IMR-90 (cell line): ENCODE measurements around the gene GRAP. TPM values are rescaled to one million over a fixed set of nuclear protein-coding genes. Genes with fewer than 3 reads are reported as not detected.
"Not testable (repeated sequence)": the region's sequence is repeated elsewhere in the genome, so short reads cannot be mapped to it uniquely, and the experiment has no call there.

Source experiments
- ATAC-seq: fragments of 200-7000 bp; cut with Tn5 transposase; 2 replicates; pipeline ENCODE4 v1.9.1; 2020; ENCODE audit warnings: low read depth, mild to moderate bottlenecking, moderate library complexity
- Bru-seq: library from RNA; stranded (reverse); fragments of 400-500 nt; gene quantifications from one replicate; lab custom pipeline; 2021; lab: Mats Ljungman, UMichigan
- BruChase-seq, 2 experiments: library from RNA; stranded (reverse); fragments of 400-500 nt; gene quantifications; one replicate each; lab custom pipeline; 2021; lab: Mats Ljungman, UMichigan
- BruUV-seq: library from RNA; stranded (reverse); fragments of 400-500 nt; replicated peaks from 2 replicates; lab custom pipeline; 2021; lab: Mats Ljungman, UMichigan
- CTCF ChIA-PET: fragments of 300-600 bp; formaldehyde crosslinking; extraction: SDS; loops from one replicate; lab custom pipeline; 2021; ENCODE audit warnings: antibody characterized with exemption; lab: Yijun Ruan, JAX
- POLR2A ChIA-PET: fragments of 300-600 bp; sonication (Branson Sonifier 250); formaldehyde crosslinking; loops from one replicate; lab custom pipeline; 2022; ENCODE audit warnings: antibody characterized with exemption; ENCODE audit not compliant: unreplicated experiment; lab: Charles Lee
- DNase-seq: peaks from one replicate; pipeline ENCODE4 v3.0.0; 2013
- H2AFZ ChIP-seq: replicated peaks from 2 replicates; pipeline ENCODE3; 2013; ENCODE audit warnings: low read length, mild to moderate bottlenecking; ENCODE audit not compliant: poor library complexity
- H2AK5ac ChIP-seq: 2 replicates; pipeline ENCODE4 v1.6.1; 2013; ENCODE audit warnings: low read depth, low read length, inconsistent platforms
- H2AK9ac ChIP-seq: replicated peaks from 2 replicates; pipeline ENCODE3; 2013; ENCODE audit warnings: mild to moderate bottlenecking, low read depth, low read length, moderate library complexity; ENCODE audit not compliant: poor library complexity
- H2BK120ac ChIP-seq: 2 replicates; pipeline ENCODE4 v1.6.1; 2013; ENCODE audit warnings: low read depth, low read length, inconsistent platforms
- H2BK15ac ChIP-seq: 3 replicates; pipeline ENCODE4 v1.6.1; 2013; ENCODE audit warnings: low read depth, low read length, inconsistent platforms
- H2BK20ac ChIP-seq: 2 replicates; pipeline ENCODE4 v1.6.1; 2013; ENCODE audit warnings: low read depth, mild to moderate bottlenecking, inconsistent platforms, low read length, moderate library complexity
- H2BK5ac ChIP-seq: 2 replicates; pipeline ENCODE4 v1.6.1; 2013; ENCODE audit warnings: mild to moderate bottlenecking, low read depth, low read length, inconsistent platforms; ENCODE audit not compliant: poor library complexity, severe bottlenecking
- H3K14ac ChIP-seq: replicated peaks from 2 replicates; pipeline ENCODE4 v1.6.1; 2013; ENCODE audit warnings: low read depth, low read length, inconsistent platforms
- H3K18ac ChIP-seq: 2 replicates; pipeline ENCODE4 v1.6.1; 2013; ENCODE audit warnings: low read depth, low read length, control low read depth
- H3K23ac ChIP-seq: 2 replicates; pipeline ENCODE4 v1.6.1; 2013; ENCODE audit warnings: low read depth, low read length, inconsistent platforms
- H3K27ac ChIP-seq: 2 replicates; pipeline ENCODE4 v1.5.1; 2013; ENCODE audit warnings: mild to moderate bottlenecking, control low read depth, low read length; ENCODE audit not compliant: insufficient read depth
- H3K27me3 ChIP-seq: 2 replicates; pipeline ENCODE4 v1.6.1; 2013; ENCODE audit warnings: low read length; ENCODE audit not compliant: control insufficient read depth, insufficient read depth
- H3K36me3 ChIP-seq: 2 replicates; pipeline ENCODE4 v1.6.1; 2013; ENCODE audit warnings: low read length, mixed read lengths; ENCODE audit not compliant: control insufficient read depth, insufficient read depth
- H3K4ac ChIP-seq: 2 replicates; pipeline ENCODE4 v1.6.1; 2013; ENCODE audit warnings: low read depth, low read length, inconsistent platforms
- H3K4me1 ChIP-seq: 2 replicates; pipeline ENCODE4 v1.6.1; 2013; ENCODE audit warnings: low read length, mixed read lengths; ENCODE audit not compliant: control insufficient read depth, insufficient read depth
- H3K4me2 ChIP-seq: 2 replicates; pipeline ENCODE4 v1.6.1; 2013; ENCODE audit warnings: low read depth, mild to moderate bottlenecking, control low read depth, low read length, moderate library complexity
- H3K4me3 ChIP-seq: 2 replicates; pipeline ENCODE4 v1.5.1; 2013; ENCODE audit warnings: low read depth, mild to moderate bottlenecking, control low read depth, low read length, moderate library complexity; ENCODE audit not compliant: insufficient read depth
- H3K56ac ChIP-seq: 2 replicates; pipeline ENCODE4 v1.6.1; 2013; ENCODE audit warnings: low read length, inconsistent platforms; ENCODE audit not compliant: insufficient read depth; ENCODE audit errors: extremely low read depth
- H3K79me1 ChIP-seq, 2 experiments: 2 replicates each; pipeline ENCODE4 v1.6.1; 2013; ENCODE audit warnings: low read length in 2 of 2, inconsistent platforms in 1 of 2, low read depth in 1 of 2
- H3K9ac ChIP-seq: 2 replicates; pipeline ENCODE4 v1.6.1; 2013; ENCODE audit warnings: low read depth, low read length, control low read depth
- H3K9me1 ChIP-seq: 2 replicates; pipeline ENCODE4 v1.6.1; 2013; ENCODE audit warnings: low read length, inconsistent platforms; ENCODE audit not compliant: insufficient read depth
- H3K9me3 ChIP-seq: 2 replicates; pipeline ENCODE4 v1.6.1; 2013; ENCODE audit warnings: low read length; ENCODE audit not compliant: control insufficient read depth, insufficient read depth
- H4K20me1 ChIP-seq: 2 replicates; pipeline ENCODE4 v1.6.1; 2013; ENCODE audit warnings: low read length, inconsistent platforms; ENCODE audit not compliant: insufficient read depth
- H4K5ac ChIP-seq: 2 replicates; pipeline ENCODE4 v1.6.1; 2013; ENCODE audit warnings: mild to moderate bottlenecking, low read depth, low read length, control low read depth
- H4K8ac ChIP-seq, 2 experiments: 2 replicates each; pipeline ENCODE4 v1.6.1; 2013; ENCODE audit warnings: low read depth in 2 of 2, low read length in 2 of 2, control low read depth in 1 of 2, inconsistent platforms in 1 of 2
- H4K91ac ChIP-seq: 2 replicates; pipeline ENCODE4 v1.6.1; 2013; ENCODE audit warnings: low read depth, low read length, inconsistent platforms; ENCODE audit not compliant: insufficient read depth
- WGBS, 2 experiments: methylation state at CpG; one replicate each; pipeline versions ENCODE4 v1.1.5 to v1.1.7; 2013; ENCODE audit warnings: missing lambda C conversion rate in 2 of 2; ENCODE audit not compliant: insufficient read length in 1 of 2; ENCODE audit errors: extremely low coverage in 2 of 2; 5-methylcytosine and 5-hydroxymethylcytosine counted together
- dilution Hi-C: fragments of 300-500 bp; cut with HindIII; formaldehyde crosslinking; loops from one replicate; pipeline ENCODE4 v1.14.3; 2018; ENCODE audit warnings: low sequenced_read_pairs; ENCODE audit not compliant: unreplicated experiment
- in situ Hi-C: fragments of 300-500 bp; cut with MboI; formaldehyde crosslinking; loops from 3 replicates; pipeline ENCODE4 v1.14.3; 2019; ENCODE audit warnings: low sequenced_read_pairs, inconsistent platforms, mixed read lengths
- intact Hi-C: fragments of 100-400 bp; cut with micrococcal nuclease; formaldehyde crosslinking; loops from 2 replicates; pipeline ENCODE4 v1.10.0; 2022
- long read RNA-seq: library from polyadenylated mRNA; unstranded; transcript quantifications from one replicate; pipeline ENCODE4 v2.0.0, GENCODE V29; 2021; ENCODE audit not compliant: unreplicated experiment
- polyA plus RNA-seq, 3 experiments: library from polyadenylated mRNA; depleted of rRNA; stranded (reverse); fragments of >200 nt; gene quantifications; 2 replicates each; pipeline ENCODE4 v1.2.3, GENCODE V29; 2012; ENCODE audit warnings: low replicate concordance in 1 of 3
- total RNA-seq: library from RNA; depleted of rRNA; stranded (reverse); fragments of >200 nt; gene quantifications from 2 replicates; pipeline ENCODE4 v1.2.3, GENCODE V29; 2012; rRNA removed

Gene GRAP
- total RNA-seq (under 0.01 TPM in 1 of 2 replicates, not detected in the other), polyA plus RNA-seq (2012; rRNA removed) (0.13 and 0.14 TPM in 2 replicates), Bru-seq, nascent RNA (percentile 7 among the genes with signal in this experiment), BruChase-seq, experiment 1, labeled RNA remaining after a 6-hour chase (percentile 13 among the genes with signal in this experiment), BruChase-seq, experiment 2, labeled RNA remaining after a 2-hour chase (percentile 9 among the genes with signal in this experiment)
- polyA plus RNA-seq (2012; cell fraction: cytosol; rRNA removed), result 0.05 TPM in 1 of 2 replicates, not detected in the other
- 0.14 and 0.22 TPM in 2 replicates for polyA plus RNA-seq (2012; cell fraction: nucleus; rRNA removed; ENCODE audit: low replicate concordance)
- long read RNA-seq, result 0 reads

- H3K4me3 ChIP-seq, H2AK9ac ChIP-seq, in situ Hi-C loops, H2BK5ac ChIP-seq, H4K5ac ChIP-seq, H2BK120ac ChIP-seq, H4K20me1 ChIP-seq, H3K79me1 ChIP-seq, H2AFZ ChIP-seq, H2AK5ac ChIP-seq, H3K9me3 ChIP-seq, H2BK15ac ChIP-seq, POLR2A ChIA-PET, H4K8ac ChIP-seq, H3K14ac ChIP-seq, H3K18ac ChIP-seq, H3K27ac ChIP-seq, CTCF ChIA-PET, H3K4me1 ChIP-seq, intact Hi-C loops, H3K9me1 ChIP-seq, BruUV-seq, DNase-seq, H2BK20ac ChIP-seq, H4K91ac ChIP-seq, H3K56ac ChIP-seq, ATAC-seq, H3K4ac ChIP-seq, H3K9ac ChIP-seq, dilution Hi-C loops, H3K36me3 ChIP-seq, H3K4me2 ChIP-seq, H3K23ac ChIP-seq, H3K27me3 ChIP-seq: not testable (repeated sequence)
- no CpG with 5 or more reads among the region's 12 CpGs for WGBS, 2 experiments
These were observed at the start of gene GRAP for GRCh38 chr17:19046782-19047375. Gene GRAP (minus strand): TSS chr17:19046957. CDS start chr17:19046926, 31 bp downstream.

- H4K8ac ChIP-seq, POLR2A ChIA-PET, H3K27ac ChIP-seq, H4K91ac ChIP-seq, CTCF ChIA-PET, H2AFZ ChIP-seq, H3K36me3 ChIP-seq, DNase-seq, H3K14ac ChIP-seq, H3K56ac ChIP-seq, H2BK15ac ChIP-seq, H4K20me1 ChIP-seq, H2AK9ac ChIP-seq, dilution Hi-C loops, H2AK5ac ChIP-seq, H3K9me1 ChIP-seq, H3K79me1 ChIP-seq, BruUV-seq, H4K5ac ChIP-seq, H3K9me3 ChIP-seq, H3K4me3 ChIP-seq, ATAC-seq, H3K18ac ChIP-seq, H2BK20ac ChIP-seq, H3K9ac ChIP-seq, in situ Hi-C loops, intact Hi-C loops, H2BK5ac ChIP-seq, H3K4me2 ChIP-seq, H3K4me1 ChIP-seq, H3K23ac ChIP-seq, H3K27me3 ChIP-seq, H2BK120ac ChIP-seq, H3K4ac ChIP-seq: not testable (repeated sequence)
- WGBS, 2 experiments, result no CpG with 5 or more reads among the region's 15 CpGs
These were observed 47.1 kb upstream of the GRAP start for GRCh38 chr17:19093684-19094438.
